ENCODE data around the gene SUPT7L. TPM values are rescaled to one million over a fixed set of nuclear protein-coding genes. Genes with fewer than 3 reads are reported as not detected.

The SUPT7L gene
- total RNA-seq, 1 experiment from 2014 or later: 35.5 TPM

DNA sequence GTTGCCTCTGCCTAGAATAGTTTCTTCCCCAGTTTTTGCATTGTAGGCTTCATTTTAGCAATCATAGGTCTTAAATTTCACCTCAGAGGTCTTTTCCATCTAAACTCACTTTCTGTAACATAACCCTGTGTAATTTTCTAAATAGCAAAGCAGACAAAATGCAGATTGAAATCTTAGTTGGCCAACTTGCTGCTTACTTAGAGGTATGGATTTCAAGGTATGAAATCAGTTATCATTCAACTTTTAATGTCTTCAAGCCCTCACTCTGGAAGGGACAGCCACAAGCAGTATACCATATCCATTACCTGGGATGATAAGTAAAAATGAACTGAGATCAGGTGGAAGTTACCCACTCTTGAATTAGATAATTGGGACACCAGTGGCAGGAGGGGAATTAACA is 38.5 kb downstream of the SUPT7L start:
- intact Hi-C loops (cut with micrococcal nuclease; ENCODE audit: unreplicated experiment): loop anchor here (10.0 kb wide), 2 partner anchors 130 to 220 kb away; partner anchors contain the start of genes FNDC4, GCKR and PPM1G
- CTCF ChIA-PET: no interaction called here
- no TSS peak for BruUV-seq (replicated peaks)
- no peaks in the 10 kb centered on the region for H3K9me3 Mint-ChIP-seq (ENCODE audit: low read depth, unreplicated experiment)
- no peak for DNase-seq
- peaks cover 14% of the 10 kb centered on the region for H3K4me1 Mint-ChIP-seq (ENCODE audit: low read depth, unreplicated experiment)
- no peak overlapping the region for H3K27ac Mint-ChIP-seq (ENCODE audit: unreplicated experiment)
- H3K36me3 Mint-ChIP-seq (ENCODE audit: insufficient read depth, unreplicated experiment): peaks cover 25% of the 10 kb centered on the region
- TF ChIP-seq CTCF (IDR thresholded peaks at IDR 0.05; ENCODE audit: unreplicated experiment): no peak
- H3K4me3 Mint-ChIP-seq (ENCODE audit: low read depth, unreplicated experiment): no peak overlapping the region
- H3K27me3 Mint-ChIP-seq (ENCODE audit: unreplicated experiment): no peaks in the 10 kb centered on the region

- no peak overlapping the region for H3K4me3 Mint-ChIP-seq (ENCODE audit: low read depth, unreplicated experiment)
- no peaks in the 10 kb centered on the region for H3K27me3 Mint-ChIP-seq (ENCODE audit: unreplicated experiment)
- CTCF ChIA-PET: no interaction called here
- BruUV-seq (replicated peaks): no TSS peak
- H3K4me1 Mint-ChIP-seq (ENCODE audit: low read depth, unreplicated experiment): peaks cover 12% of the 10 kb centered on the region
- DNase-seq: no peak
- no peaks in the 10 kb centered on the region for H3K9me3 Mint-ChIP-seq (ENCODE audit: low read depth, unreplicated experiment)
- peaks cover 25% of the 10 kb centered on the region for H3K36me3 Mint-ChIP-seq (ENCODE audit: insufficient read depth, unreplicated experiment)
- H3K27ac Mint-ChIP-seq (ENCODE audit: unreplicated experiment): no peak overlapping the region
- intact Hi-C loops (cut with micrococcal nuclease; ENCODE audit: unreplicated experiment): loop anchor here (10.0 kb wide), 2 partner anchors 128 to 218 kb away; partner anchors contain the start of genes FNDC4, GCKR and PPM1G
- TF ChIP-seq CTCF (IDR thresholded peaks at IDR 0.05; ENCODE audit: unreplicated experiment): no peak
Observed at GRCh38 chr2:27622921-27623384, 40.5 kb downstream of the SUPT7L start.

DNA sequence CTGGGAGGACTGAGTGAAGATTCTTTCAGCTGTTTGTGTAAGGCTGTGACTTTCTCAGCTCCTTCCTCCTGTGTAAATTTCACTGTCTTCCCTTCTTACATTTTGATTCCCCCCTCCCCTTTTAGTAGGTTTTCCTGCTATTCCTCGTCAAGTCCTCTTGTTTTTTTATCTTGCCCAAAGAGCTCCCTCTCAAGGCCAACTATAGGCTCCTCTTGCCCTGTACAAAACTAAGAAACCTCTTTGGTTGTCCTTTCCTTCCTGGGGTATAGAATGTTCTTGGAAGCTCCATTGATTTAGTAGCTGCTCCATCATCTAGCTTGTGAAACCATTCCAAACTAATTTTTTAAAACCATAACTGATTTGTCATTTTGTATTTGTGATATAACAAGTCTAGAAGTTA is 41.9 kb downstream of the SUPT7L start:
- CTCF ChIA-PET: interaction anchor here (0.5 to 0.6 kb wide), 2 partner anchors 158 to 779 kb away, joined by 3 to 6 read pairs; no protein-coding TSS in a partner anchor
- TF ChIP-seq CTCF (IDR thresholded peaks at IDR 0.05; ENCODE audit: unreplicated experiment): no peak
- Mint-ChIP-seq H3K36me3 (ENCODE audit: insufficient read depth, unreplicated experiment) (peaks cover 31% of the 10 kb centered on the region), H3K27ac (ENCODE audit: unreplicated experiment) (no peak overlapping the region), H3K4me3 (ENCODE audit: low read depth, unreplicated experiment) (no peak overlapping the region), H3K27me3 (ENCODE audit: unreplicated experiment) (no peaks in the 10 kb centered on the region), H3K4me1 (ENCODE audit: low read depth, unreplicated experiment) (no peaks in the 10 kb centered on the region), H3K9me3 (ENCODE audit: low read depth, unreplicated experiment) (no peaks in the 10 kb centered on the region)
- DNase-seq: no peak
- no TSS peak for BruUV-seq (replicated peaks)
- intact Hi-C loops (cut with micrococcal nuclease; ENCODE audit: unreplicated experiment): loop anchor here (10.0 kb wide), 2 partner anchors 127 to 217 kb away; partner anchors contain the start of genes FNDC4, GCKR and PPM1G

DNA sequence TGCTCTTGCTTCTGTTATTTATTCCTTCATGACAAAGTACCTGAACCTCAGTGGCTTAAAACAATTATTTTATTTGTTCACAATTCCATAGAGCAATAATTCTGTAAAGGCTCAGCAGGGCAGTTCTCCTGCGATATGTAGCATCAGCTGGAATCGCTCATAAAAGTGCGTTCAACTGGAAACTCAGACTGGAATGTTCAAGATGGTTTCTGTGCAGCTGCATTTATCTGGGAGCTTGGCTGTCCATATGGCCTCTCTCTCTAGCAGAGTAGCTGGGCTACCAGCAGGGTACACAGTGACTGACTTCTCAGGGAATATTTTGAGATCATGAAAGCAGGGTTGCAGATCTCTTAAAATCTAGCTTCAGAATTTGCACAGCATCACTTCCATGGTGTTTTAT is 48.1 kb downstream of the SUPT7L start:
- Mint-ChIP-seq H3K4me3 (ENCODE audit: low read depth, unreplicated experiment) (no peak overlapping the region), H3K36me3 (ENCODE audit: insufficient read depth, unreplicated experiment) (peaks cover 14% of the 10 kb centered on the region), H3K27ac (ENCODE audit: unreplicated experiment) (no peak overlapping the region), H3K9me3 (ENCODE audit: low read depth, unreplicated experiment) (no peaks in the 10 kb centered on the region), H3K27me3 (ENCODE audit: unreplicated experiment) (no peaks in the 10 kb centered on the region), H3K4me1 (ENCODE audit: low read depth, unreplicated experiment) (no peaks in the 10 kb centered on the region)
- intact Hi-C loops (cut with micrococcal nuclease; ENCODE audit: unreplicated experiment): no loop called here
- no peak for TF ChIP-seq CTCF (IDR thresholded peaks at IDR 0.05; ENCODE audit: unreplicated experiment)
- DNase-seq: no peak
- BruUV-seq (replicated peaks): no TSS peak
- CTCF ChIA-PET: no interaction called here
